Sigmoid colon (tissue), 4 donors: ENCODE results near the gene GSE1.

Source experiments
- CTCF ChIP-seq, 4 experiments: fragments of 450-650 bp in 3 of 4; fragments of 200-600 bp in 1 of 4; IDR thresholded peaks; one replicate each; pipeline ENCODE4 v1.5.1; 2016 to 2019; ENCODE audit warnings: antibody characterized with exemption in 4 of 4, mild to moderate bottlenecking in 3 of 4, moderate library complexity in 2 of 4
- EP300 ChIP-seq, 4 donors: sonication (generic); formaldehyde crosslinking; IDR thresholded peaks; one replicate each; pipeline ENCODE4 v1.6.1; 2017; ENCODE audit warnings: antibody characterized with exemption in 4 of 4
- POLR2A ChIP-seq, 2 donors: fragments of 450-650 bp; IDR thresholded peaks; one replicate each; pipeline ENCODE4 v1.6.1; 2016; ENCODE audit warnings: antibody characterized with exemption in 2 of 2, mild to moderate bottlenecking in 2 of 2, moderate library complexity in 2 of 2
- POLR2AphosphoS5 ChIP-seq, 4 donors: sonication (generic); formaldehyde crosslinking; IDR thresholded peaks; one replicate each; pipeline ENCODE4 v1.6.1; 2017; ENCODE audit warnings: antibody characterized with exemption in 4 of 4

- no peak for TF ChIP-seq CTCF (IDR thresholded peaks at IDR 0.05)
- no peak for TF ChIP-seq POLR2A (IDR thresholded peaks at IDR 0.05)
- TF ChIP-seq POLR2AphosphoS5 (IDR thresholded peaks at IDR 0.05) = no peak
- no peak for TF ChIP-seq EP300 (IDR thresholded peaks at IDR 0.05)
These were observed 54.1 kb downstream of the GSE1 start for GRCh38 chr16:85667261-85667660.
